HG03460 (cell line): ENCODE measurements around the gene CDKL5.
"Not testable (repeated sequence)": the region's sequence is repeated elsewhere in the genome, so short reads cannot be mapped to it uniquely, and the experiment has no call there.

Source experiments
- ATAC-seq: cut with Tn5 transposase; IDR thresholded peaks from one replicate; pipeline ENCODE4 v1.9.1; 2021; ENCODE audit not compliant: unreplicated experiment

Gene CDKL5

DNA sequence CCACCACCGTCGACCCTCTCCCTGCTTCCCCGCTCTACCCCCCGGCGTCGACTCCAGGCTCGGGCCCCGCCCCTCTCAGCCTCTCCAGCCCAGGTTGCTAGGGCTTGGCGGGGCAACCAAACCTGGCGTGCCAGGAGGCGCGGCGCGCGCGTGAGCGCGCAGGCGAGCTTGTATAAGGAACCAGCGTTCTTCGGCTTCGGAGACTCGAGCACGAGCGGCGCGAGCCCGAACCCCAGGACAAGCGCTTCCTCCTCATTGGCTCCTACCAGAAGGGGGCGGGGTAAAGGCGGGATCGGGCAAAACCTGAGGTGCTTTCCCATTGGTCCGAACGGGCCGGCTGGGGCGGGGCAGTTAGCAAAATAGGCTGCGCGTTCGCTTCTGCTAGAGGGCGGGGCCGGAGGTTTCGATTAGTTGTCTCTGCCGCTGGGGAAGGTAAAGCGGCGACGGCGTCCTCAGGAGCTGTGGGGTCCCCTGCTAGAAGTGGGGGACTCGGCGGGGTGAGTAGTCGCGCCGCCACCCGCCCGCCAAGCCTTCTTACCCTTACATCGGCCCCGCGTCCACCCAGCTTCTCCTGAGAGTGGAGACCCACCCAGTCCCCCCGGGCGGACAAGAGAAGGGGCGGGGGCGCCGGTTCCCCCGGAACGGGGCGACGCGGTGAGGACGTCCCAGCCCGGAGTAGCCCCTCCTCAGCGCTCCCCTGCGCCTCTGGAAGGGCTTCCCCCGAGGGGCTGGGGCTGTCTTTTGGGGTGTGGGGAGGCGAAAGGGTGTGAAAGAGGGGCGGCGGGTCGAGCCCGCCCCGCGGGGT is at the start of gene CDKL5:
TSS of gene CDKL5 (plus strand) at position 410 of the 805 bp plus-strand sequence. CDS start 81,489 bp downstream, outside the sequence.
- ATAC-seq, result peak; percentile 95

DNA sequence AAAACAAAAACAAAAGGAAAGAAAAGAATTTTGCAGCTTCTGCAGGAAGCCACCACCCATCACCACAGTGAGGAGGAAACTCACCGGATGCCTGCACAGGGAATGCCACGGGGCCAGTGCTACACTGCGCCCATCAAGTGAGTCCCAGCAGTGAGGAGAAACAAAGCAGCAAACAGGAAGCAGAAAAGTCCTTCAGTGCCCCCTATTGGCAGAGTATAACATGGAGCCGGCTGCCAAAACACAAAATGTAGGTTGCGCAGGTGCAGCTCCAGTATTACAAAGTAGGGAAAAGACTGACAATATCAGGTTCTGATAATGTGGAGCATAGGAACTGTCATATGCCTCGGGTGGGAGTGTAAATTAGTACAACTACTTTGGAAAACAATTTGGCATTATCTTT is 47.6 kb upstream of the CDKL5 start:
- no peak for ATAC-seq

DNA sequence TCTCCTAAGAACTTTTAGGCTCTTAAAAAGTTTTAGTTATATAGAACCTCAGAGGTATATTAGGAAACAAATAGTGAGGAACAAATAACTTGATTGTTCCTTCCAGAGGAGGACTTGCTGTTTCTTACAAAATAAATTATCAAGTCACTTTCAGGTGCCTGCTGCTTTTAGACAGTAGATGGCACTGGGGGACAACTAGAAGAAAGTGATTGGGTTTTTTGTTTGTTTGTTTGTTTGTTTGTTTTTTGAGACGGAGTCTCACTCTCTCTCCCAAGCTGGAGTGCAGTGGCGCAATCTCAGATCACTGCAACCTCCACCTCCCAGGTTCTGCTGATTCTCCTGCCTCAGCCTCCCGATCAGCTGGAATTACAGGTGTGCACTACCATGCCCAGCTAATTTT is 35.4 kb upstream of the CDKL5 start:
- ATAC-seq, result no peak

DNA sequence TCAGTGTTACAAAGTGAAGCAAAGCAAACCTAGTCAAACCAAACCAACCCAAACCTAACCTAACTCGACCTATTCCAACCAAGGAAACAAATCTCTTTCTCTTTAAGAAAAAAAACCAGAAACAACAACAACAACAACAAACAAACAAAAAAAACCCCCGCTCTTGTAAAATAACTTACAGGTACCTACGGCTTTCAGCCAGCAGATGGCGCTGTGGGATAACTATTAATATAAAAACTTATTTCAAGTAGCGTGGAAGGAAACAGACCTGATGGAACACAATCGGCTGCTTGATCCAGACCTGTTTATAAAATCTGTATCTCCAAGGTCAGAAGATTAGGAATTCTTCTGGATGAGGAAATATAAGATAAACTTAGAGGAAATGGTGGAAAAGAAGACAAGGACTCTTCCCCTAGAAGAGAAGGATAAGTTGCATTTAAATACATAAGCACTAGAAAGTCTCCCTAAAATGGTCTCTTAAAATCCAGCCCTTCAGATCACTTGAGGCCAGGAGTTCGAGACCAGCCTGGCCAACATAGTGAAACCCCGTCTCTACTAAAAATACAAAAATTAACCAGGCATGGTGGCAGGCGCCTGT is 34.4 kb upstream of the CDKL5 start:
- ATAC-seq, result no peak

DNA sequence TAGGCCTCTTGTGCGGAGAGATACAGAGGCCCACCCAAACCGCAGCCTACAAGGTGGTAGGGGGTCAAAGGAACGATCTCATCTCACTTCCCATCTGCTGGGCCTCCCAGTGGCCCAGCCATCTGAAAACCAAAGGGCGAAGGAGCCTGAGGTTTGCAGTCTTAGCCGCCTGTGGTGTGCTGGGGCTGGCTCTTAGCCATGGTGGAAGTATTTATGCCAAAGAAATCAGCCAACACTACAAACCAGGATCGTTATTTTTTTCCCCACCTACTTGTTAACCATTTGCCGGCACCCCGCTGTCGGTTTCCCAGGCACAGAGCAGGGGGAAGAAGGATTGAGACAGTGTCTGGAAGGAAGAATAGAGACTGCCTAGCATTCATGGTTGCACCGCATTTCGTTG is 30.9 kb upstream of the CDKL5 start:
- no peak for ATAC-seq

DNA sequence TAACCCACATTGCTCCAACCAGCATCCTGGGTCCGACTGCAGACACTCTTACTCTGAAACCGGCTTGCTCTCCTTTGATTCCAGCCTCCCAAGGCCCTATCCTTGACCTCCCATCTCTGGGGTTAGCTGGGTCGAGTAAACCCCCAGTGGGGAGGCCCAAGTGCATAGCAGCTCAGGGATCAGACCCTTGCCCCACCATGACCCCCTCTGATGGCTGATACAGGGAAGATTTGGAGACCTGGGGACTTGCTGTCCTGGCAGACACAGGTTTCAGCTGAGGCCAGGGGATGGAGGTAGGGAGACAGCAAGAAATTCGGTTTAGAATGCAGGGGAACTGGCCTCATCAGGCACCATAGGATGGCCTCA is 23.6 kb upstream of the CDKL5 start:
- ATAC-seq, result no peak

DNA sequence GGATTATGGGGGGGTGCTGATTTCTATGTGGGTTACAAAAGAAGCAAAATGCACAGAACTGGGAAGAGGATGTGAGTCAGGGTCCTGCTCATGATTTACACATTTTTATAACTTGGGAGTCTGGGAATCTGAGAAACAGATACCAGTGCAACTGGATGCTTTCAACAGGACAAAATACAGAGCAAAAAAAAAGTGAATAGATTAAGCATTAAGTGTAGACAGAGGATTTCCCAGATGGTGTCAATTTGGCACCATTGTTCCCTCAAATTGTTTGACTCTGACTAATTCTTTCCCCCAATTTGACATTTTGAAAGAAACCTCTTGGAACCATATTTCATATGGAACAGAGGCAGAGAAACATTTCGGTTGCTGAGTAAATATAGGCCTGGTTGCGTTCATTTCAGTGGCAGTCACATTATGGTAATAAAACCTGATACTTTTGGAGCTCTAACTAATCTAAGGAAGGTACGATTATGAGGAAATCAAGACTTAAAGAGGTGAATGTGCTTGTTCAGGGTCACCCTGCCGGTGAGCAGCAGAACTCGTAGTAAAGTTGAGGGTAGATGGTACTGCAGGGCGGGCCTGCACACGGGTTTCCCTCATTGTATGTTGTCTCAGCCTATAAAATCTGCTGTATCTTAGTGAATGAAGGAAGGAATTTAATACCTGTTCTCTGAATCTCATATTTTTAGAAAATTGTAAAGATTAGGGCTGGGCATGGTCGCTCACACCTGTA is 18.7 kb upstream of the CDKL5 start:
- ATAC-seq, result no peak

DNA sequence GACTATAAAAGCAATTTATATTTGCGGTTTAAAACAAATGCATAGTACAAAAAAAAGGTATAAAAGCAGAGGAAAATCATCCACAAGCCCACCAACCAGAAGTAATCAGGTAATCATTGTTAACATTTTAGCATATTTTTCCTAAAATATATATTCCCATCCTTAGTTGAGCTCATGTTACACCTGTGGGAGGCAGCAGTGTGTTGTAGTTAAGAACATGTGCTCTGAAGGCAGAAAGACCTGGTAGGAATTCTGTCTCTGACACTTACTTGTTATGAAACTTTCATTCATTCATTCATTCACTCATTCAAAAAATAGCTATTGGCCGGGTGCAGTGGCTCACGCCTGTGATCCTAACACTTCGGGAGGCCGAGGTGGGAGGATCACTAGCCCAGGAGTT is 15.4 kb upstream of the CDKL5 start:
- ATAC-seq, result no peak

DNA sequence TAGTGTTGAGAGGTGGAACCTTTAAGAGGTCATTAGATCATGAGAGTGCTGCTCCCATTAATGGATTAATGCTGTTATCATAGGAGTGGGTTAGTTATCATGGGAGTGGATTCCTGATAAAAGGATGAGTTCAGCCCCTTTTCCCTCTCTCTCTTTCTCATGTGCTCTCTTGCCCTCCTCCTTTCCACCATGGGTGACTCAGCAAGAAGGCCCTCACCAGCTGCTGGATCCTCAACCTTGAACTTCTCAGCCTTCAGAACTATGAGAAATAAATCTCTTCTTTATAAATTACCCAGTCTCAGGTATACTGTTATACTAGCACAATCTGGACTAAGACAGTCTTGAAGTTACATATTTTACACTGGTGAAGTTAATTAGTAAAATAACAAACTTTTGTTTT is 10.0 kb upstream of the CDKL5 start:
- ATAC-seq, result no peak

DNA sequence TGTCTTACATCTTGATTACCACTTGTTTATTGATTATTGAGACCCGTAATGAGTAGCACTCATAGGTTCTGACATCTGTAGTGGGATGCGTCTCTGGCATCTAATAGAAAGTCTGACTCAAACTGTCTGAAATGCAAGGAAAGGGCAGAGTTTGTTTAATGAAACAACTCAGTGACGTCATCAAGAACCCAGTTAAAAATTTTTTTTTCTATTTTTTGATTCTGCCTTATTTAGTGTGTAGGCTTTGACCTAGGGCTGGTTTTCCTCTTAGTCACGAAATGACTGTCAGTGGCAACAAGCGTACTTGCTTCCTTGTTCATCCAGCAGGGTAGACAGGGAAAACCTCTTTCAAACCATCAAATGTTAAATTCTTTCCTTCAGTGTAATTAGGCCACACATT is 3.1 kb upstream of the CDKL5 start:
- ATAC-seq, result no peak

DNA sequence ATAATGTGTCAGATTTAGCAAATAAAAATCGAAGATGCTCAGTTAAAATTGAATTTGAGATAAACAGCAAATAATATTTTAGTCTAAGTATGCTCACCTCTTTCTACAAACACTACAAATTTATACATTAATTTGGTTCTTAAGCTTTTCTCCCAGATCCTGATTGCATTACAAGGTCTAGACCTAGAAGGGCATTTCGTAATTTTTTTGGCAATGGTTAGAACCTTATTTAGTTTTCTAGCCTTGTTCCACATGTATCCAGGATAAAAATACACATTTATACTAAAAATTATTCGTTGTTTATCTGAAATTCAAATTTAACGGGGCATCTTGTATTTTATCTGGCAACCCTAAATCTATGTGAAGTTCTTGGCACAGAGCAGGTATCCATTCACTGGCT is 2.5 kb upstream of the CDKL5 start:
- ATAC-seq, result no peak

DNA sequence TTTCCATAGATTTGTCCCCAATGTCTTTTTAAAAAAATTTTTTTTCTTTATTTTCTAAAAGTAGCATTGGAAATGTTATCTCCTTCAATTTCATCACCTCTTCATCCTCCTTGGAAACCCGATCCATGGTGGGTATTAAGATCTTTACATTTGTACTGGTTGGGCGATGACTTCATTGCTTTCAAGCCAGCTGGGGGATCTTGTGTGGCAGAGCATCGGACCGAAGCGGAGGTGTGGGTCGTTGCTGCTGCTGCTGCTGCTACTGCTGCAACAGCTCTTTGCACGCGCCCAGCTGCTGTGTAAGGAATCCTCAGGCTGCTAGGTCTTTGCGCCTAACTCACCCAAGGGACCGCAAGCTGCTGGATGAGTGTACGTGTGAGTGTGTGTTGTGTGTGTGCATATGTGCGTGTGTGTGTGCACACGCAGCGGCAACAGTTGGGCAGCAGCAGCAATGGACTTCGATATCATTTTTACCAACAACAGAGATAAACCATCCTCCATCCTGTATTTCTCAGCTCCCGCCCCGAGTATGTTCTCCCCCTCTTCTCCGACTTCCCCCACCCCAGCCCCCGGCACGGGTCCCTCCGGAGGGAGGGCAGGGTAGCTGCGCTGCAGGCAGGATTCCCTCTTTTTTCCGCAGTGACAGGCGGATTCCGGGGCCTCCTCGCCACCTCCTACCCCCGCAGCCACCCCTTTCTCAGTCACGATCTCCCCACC is 768 bp upstream of the CDKL5 start:
- no peak for ATAC-seq

DNA sequence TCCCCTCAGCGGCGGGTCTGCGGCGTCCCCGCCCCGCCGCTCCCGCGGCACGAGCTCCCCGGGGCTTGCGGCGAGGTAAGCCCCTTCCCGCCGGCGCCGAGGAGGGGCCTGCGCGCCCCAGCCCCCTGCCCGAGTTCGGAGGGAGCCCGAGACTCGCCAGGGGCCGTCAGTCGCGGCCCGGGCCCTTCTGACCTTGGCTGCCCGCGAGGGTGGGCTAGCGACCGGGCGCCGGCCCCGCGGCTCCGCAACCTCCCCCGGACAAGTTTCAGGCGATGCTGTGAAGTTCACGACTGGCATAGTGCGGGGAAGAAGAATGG is 554 bp downstream of the CDKL5 start:
- ATAC-seq, result no peak

DNA sequence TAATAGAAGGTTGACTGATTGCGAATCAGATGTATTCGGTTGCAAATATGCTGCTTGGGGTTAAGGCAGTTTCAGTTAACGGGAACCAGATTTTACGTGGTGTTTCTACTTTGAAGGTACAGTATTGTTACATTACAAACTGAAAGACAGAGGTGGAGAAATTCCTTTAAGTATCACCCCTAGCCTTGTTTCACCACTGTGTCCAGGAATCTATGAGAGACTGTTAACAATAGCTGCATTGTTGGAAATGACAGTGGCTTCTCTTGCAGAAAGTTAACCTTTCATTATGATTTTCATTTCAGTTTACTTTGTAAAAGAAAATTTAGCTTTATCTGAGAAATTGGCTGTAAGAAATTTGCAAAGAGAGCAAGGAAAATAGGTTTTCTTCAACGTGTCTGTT is 2.6 kb downstream of the CDKL5 start:
- no peak for ATAC-seq

DNA sequence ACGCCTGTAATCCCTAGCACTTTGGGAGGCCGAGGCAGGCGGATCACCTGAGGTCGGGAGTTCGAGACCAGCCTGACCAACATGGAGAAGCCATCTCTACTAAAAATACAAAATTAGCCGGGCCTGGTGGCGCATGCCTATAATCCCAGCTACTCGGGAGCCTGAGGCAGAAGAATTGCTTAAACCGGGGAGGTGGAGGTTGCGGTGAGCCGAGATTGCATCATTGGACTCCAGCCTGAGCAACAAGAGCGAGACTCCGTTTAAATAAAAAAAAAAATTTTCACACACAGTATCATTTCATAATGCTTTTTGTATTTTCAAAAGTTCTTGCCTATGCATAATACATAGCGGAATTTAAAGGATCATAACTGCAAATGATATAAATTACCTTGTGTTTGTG is 7.9 kb downstream of the CDKL5 start:
- not testable (repeated sequence) for ATAC-seq

DNA sequence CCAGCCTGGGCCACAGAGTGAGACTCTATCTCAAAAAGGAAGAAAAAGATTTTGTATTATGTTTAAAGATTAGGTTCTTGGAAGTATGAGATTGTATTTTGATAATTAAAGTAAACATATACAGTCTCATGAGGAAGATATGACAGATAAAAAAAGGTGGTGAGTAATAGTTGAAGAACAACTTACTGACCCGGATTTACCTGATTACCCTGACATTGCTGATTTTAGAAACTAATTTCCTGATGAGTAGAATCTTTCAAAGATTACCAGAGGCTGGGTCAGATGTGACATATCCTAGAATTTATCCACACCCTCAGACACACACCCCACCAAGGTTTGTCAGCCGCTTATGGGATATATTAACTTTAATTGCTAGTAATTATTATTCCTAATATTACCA is 9.5 kb downstream of the CDKL5 start:
- ATAC-seq, result no peak

DNA sequence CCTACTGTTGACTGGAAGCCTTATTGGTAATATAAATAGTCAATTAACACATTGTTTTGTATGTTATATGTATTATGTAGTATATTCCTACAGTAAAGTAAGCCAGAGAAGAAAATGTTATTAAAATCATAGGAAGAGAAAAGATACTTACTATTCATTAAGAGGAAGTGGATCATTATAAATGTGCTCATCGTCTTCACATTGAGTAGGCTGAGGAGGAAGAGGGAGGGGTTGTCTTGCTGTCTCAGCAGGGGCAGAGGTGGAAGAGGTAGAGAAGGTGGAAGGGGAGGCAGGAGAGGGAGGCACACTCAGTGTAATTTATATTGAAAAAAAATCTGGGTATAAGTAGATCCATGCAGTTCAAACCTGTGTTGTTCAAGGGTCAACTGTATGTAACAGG is 10.6 kb downstream of the CDKL5 start:
- ATAC-seq, result no peak

DNA sequence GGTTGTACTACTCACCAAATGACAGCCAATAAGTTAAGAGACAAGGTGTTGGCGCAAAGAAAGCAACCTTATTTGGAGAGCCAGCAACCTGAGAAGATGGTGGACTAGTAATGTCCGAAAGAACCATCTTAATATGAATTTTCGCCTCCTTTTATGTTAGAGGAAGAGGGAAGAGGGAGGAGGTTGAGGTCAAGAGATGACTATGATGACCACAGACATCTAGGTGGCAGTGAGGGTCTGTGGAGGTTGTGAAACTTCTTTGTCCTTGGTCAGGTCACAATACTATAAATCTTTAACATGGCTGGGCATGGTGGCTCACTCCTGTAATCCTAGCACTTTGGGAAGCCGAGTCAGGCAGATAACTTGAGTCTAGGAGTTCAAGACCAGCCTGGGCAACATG is 15.4 kb downstream of the CDKL5 start:
- no peak for ATAC-seq

DNA sequence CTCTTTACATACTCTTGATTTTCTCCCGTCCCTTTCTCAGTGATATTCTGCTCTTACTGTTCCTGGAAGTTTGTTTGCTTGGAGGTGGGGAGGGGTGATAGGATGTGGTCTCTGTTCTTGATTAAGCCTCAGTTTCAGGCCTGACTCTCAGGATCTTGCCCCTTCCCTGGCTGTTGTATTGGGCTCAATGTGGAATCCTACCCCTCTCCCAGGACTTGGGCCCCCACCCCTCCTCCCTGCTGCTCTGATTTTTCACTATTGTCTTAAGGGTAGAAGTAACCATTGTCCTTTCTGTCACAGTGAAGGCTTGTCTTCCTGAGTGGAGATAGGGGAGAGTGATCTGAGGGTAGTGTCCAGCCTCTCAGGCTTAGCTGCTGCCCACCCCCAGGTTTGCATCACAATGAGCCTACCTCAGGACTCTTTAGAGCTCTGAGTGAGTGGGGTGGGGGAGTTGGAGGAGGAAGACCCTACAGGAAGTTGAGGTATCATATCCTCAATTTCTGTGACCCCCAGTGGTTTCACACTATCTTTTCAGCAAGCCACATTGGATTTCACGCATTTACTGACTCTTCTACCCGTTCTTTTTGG is 16.5 kb downstream of the CDKL5 start:
- ATAC-seq, result no peak

DNA sequence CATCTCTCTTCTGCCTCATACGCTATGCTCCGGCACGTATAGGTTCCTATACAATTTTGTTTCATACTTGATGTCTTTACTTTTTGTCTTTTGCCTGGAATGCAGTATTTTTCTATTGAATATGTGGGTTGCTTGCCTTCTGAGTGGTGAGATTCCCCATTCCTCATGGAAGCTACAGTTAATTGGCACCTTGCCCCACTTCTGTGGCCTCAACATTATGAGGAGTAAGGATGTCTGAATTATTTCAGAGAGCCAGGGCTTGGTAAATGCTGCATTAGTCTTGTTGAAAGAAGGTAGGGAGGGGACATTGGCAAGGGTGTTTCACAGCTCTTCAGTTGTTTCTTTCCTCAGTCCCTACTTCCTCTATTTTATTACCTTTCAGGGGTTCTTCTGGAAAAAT is 23.0 kb downstream of the CDKL5 start:
- no peak for ATAC-seq

DNA sequence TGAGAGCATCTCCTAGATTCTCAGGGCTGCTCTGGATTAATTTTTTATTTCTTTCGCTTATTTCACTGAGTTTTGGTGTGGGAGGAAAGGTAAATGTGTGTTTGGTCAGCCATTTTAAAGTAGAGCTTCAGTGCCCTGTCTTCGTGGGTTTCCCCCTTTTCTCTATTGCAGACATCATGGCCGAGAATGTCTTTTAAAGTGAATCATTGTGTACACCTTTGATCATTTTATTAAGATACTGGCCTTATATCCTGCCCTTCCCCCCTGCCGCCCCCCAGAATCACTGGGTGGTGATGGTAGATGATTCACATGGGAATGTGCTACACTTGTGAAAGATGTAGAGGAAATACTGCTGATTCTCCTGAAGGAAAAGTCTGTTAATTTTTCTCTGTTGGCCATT is 23.8 kb downstream of the CDKL5 start:
- no peak for ATAC-seq
